Activated CD4-positive, alpha-beta T cell treated with anti-CD3 and anti-CD28 coated beads, Interleukin-2, amount 50 U/mL, for 48 hours (primary cell): ENCODE data around the gene SFMBT2.

Experiments
- DNase-seq, 2 experiments: peaks; one replicate each; pipeline ENCODE4 v3.0.0-alpha.2; 2020

Gene SFMBT2

GRCh38 chr10:7410862-7411670, at the start of gene SFMBT2:
Gene SFMBT2 (minus strand): TSS chr10:7411034. CDS start chr10:7381898, 29,136 bp downstream.
- peak; percentile 57 to 68 for DNase-seq

GRCh38 chr10:7460006-7460405, 49.2 kb upstream of the SFMBT2 start:
- no peak for DNase-seq

- no peak for DNase-seq
These were observed 47.7 kb upstream of the SFMBT2 start for GRCh38 chr10:7458556-7458955.

GRCh38 chr10:7457478-7458316, 46.9 kb upstream of the SFMBT2 start:
- DNase-seq = no peak

GRCh38 chr10:7449063-7449695, 38.3 kb upstream of the SFMBT2 start:
- DNase-seq = no peak

- DNase-seq = no peak
These were observed 34.8 kb upstream of the SFMBT2 start for GRCh38 chr10:7445474-7446185.

GRCh38 chr10:7444551-7445121, 33.8 kb upstream of the SFMBT2 start:
- DNase-seq = no peak

- DNase-seq = no peak
These were observed 32.2 kb upstream of the SFMBT2 start for GRCh38 chr10:7443036-7443435.

GRCh38 chr10:7441403-7442147, 30.7 kb upstream of the SFMBT2 start:
- DNase-seq = no peak

GRCh38 chr10:7439696-7440095, 28.9 kb upstream of the SFMBT2 start:
- no peak for DNase-seq

GRCh38 chr10:7438196-7438986, 27.6 kb upstream of the SFMBT2 start:
- DNase-seq = no peak

GRCh38 chr10:7436490-7437100, 25.8 kb upstream of the SFMBT2 start:
- DNase-seq = no peak

- DNase-seq = no peak
These were observed 24.8 kb upstream of the SFMBT2 start for GRCh38 chr10:7435674-7436073.

GRCh38 chr10:7434378-7434777, 23.5 kb upstream of the SFMBT2 start:
- DNase-seq = no peak

- no peak for DNase-seq
These were observed 23.0 kb upstream of the SFMBT2 start for GRCh38 chr10:7433861-7434260.

- DNase-seq = no peak
These were observed 22.3 kb upstream of the SFMBT2 start for GRCh38 chr10:7432884-7433726.

- no peak for DNase-seq
These were observed 18.0 kb upstream of the SFMBT2 start for GRCh38 chr10:7428673-7429350.

- DNase-seq = no peak
These were observed 15.5 kb upstream of the SFMBT2 start for GRCh38 chr10:7426349-7426748.

GRCh38 chr10:7425691-7426090, 14.9 kb upstream of the SFMBT2 start:
- DNase-seq = no peak
